GM12801 (cell line): ENCODE data around the gene FANCM.

Experiments
- TF ChIP-seq, protein P1 (sequence below): IDR thresholded peaks from one replicate; pipeline ENCODE4 v1.5.1; 2011; ENCODE audit warnings: control low read depth; ENCODE audit not compliant: insufficient read length; ENCODE audit errors: extremely low read depth

FANCM gene

DNA sequence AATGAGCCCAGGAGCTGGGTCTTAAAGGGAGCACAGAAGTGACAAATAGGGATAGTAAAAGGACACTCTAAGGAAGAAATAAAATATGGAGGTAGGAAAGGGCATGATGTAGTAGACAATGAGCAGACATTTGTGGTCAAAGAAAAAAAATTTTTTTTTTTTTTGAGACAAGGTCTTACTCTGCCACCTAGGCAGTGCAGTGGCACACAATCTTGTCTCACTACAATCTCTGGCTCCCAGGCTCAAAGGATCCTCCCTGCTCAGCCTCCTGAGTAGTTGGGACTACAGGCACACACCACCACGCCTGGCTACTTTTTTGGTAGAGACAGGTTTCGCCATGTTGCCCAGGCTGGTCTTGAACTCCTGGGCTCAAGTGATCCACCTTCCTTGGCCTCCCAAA lies 10.0 kb upstream of the FANCM start:
- TF ChIP-seq, protein P1, sequence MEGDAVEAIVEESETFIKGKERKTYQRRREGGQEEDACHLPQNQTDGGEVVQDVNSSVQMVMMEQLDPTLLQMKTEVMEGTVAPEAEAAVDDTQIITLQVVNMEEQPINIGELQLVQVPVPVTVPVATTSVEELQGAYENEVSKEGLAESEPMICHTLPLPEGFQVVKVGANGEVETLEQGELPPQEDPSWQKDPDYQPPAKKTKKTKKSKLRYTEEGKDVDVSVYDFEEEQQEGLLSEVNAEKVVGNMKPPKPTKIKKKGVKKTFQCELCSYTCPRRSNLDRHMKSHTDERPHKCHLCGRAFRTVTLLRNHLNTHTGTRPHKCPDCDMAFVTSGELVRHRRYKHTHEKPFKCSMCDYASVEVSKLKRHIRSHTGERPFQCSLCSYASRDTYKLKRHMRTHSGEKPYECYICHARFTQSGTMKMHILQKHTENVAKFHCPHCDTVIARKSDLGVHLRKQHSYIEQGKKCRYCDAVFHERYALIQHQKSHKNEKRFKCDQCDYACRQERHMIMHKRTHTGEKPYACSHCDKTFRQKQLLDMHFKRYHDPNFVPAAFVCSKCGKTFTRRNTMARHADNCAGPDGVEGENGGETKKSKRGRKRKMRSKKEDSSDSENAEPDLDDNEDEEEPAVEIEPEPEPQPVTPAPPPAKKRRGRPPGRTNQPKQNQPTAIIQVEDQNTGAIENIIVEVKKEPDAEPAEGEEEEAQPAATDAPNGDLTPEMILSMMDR, result no peak

DNA sequence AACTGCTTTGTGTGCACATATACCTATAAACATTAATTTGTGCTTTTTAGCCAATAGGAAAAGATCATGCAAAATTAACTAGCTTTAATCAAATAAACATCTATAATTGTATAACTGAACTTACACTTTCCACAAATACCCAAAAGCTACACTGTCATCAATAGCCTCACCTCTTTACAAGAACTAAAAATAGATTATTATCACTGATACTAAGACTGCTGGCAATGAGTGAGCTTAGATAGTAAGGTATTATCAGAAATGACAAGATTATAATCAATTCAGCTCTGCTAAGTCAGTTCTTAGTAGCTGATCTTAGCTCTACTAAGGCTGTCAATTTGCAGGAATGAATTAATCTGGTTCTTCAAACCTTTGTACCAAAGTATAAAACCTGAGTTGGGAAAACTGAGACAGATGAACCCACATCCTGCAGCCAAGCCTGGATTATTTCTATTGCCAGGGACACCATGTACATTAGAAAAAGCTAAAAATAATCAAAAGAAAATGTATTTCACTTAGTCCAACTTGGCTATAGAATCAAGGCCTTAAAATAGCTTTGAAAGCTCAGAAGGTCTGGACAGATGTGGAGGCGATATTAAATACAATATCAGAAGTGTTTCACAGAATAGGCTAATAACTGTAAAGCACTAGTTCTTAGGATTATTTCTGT lies 6.6 kb upstream of the FANCM start:
- TF ChIP-seq, protein P1, result no peak

DNA sequence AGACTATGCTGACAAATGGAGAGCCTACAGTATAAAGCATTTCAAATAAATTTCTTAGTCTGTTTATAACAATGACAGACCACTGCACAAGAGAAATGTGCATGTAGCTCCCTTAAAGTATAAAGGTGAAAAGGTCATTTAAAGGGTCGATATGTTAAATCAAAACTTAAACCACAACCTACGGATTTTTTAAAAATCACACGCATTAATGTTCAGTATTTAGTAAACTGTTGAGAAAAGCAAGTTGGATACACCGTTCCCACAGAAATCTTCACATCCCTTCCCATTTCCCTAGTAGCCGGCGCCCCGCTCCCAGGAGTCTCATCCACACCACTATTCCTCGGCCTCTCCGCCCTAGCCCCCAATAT lies 2.1 kb upstream of the FANCM start:
- TF ChIP-seq, protein P1, result no peak

DNA sequence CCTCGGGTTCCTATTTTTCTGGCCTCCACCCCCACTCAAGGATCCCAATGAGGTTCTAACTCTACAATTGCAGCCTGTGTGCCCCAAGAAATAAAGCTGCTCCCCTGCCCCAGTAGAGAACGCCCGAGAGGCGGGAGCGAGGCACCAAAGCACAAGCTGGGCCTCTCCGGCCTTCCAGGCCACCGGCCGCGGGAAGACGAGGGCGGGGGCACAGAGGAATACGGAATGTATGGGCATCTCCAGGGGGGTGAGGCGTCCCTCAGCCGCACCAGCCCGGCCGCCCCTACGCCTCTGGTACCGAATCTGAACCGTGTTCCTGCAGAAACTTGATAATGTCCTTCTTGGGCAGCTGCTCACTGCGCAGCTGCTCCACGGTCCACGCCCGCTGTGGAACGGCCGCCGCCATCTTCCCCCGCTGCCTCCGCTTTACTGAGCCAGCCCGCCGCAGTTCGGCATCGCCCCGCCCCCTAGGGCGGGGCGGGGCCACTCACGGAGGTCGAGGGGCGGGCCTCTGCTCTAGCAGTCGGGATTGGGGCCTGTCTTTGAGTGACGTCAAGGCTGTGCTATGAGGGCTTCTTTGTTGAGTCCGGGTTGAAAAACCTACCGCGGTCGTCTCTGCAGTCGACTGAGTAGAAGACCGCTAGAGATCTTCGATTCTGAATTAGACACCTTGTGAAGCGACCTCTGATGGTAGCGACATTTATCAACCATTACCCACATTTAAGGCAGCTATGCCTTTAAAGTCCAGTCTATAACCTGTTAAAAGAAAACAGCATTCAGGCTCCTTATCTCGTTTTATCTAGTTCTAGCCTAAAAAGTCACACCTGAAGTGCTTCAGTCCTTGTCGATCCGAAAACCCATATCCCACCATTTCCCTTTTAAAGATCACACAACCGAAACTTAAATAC lies 1.4 kb upstream of the FANCM start, which contains the start of gene FKBP3:
Gene FKBP3 (minus strand): TSS at position 431 of the 908 bp plus-strand sequence. CDS start 25 bp downstream, at position 406.
- TF ChIP-seq, protein P1, result no peak

DNA sequence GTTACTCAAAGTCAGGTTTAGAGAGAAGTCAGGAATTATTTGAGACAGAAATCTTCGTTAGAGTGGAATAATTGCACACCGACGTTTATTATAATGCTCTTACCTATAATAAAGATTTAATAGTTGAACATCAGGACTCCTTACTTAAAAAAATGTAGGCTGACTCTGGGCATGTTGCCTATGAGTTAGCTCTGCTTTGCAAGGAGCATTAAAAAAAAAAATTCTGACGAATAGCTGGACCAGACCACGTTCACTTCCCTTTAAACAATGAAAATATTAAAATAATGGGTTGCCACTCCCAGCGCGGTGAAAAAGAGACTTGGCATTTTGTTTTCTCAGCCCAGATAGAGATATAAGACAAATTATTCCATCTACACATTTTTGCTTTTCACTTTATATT lies 574 bp upstream of the FANCM start:
- TF ChIP-seq, protein P1, result no peak

DNA sequence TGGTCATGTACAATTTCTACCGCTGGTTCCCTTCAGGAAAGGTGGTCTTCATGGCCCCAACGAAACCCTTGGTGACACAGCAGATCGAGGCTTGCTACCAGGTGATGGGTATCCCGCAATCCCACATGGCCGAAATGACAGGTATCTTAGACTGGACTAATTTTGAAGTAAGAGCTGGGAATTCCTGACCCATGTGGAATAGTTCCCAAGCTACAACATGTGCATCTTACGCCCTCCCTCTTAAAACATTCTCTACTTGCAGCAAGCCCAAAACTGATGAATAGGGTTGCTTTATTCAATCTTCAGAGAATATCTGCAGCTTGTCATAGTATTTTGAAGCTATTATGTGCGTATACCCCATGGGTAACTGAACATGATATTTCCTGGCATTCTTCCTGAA lies 669 bp downstream of the FANCM start:
- TF ChIP-seq, protein P1, result no peak

DNA sequence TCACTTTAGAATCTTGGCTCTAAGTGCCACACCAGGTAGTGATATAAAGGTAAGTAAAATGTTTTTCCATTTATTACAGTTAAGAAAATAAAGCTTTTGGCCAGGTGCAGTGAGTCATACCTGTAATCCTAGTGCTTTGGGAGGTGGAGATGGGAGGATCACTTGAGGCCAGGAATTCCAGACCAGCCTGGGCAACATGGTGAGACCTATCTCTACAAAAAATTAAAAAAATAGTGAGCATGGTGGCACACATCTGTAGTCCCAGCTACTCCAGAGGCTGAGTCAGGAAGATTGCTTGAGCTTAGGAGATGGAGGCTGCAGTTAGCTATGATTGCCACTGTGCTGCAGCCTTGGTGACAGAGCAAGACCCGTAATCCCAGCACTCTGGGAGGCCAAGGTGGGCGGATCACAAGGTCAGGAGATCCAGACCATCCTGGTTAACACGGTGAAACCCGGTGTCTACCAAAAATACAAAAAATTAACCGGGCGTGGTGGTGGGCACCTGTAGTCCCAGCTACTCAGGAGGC lies 5.0 kb downstream of the FANCM start:
- TF ChIP-seq, protein P1, result no peak
